NCI-H2196 (cell line): ENCODE results near the gene BAZ1A.

Experiments
- DNase-seq: peaks from one replicate; lab custom pipeline; 2025; ENCODE audit not compliant: unreplicated experiment; lab: John Stamatoyannopoulos, UW

Gene BAZ1A

DNA sequence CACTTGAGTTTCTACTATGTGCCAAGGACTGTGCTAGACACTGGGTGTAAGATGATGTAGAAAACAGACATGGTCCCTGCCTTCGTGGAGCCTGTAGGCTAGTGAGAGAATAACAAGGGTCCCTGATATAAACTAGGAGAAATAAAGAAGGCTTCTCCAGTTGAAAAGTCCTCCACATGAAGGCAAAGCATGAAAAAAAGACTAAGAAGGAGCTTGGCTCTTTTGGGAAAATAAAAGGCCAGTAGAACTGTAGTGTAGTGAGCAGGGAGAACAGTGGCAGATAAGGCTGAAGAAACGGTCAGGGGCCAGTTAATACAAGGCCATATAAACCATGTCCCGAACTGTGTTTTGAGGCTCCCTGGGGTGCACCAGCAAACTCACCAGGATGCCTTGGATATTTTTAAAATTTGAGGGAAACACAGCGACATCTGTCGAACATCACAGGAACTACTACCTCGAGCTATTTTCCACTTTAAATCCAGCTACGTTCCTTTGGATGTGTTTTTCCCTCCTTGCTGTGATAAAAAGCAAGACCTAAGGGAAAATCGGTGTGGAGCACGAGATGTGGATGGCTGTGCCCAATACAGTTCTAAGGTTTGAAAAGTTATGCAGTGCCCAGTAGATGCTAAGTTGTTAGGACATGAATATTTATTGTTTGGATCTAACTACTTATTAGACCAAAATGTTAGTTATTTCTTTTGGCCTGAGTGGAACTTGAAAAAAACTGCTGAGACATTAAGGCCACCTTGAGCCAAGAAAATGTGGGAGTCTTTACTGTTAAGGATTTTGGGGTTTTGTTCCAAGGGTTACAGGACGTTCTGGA is 152.2 kb downstream of the BAZ1A start:
- peak; percentile 55 for DNase-seq

DNA sequence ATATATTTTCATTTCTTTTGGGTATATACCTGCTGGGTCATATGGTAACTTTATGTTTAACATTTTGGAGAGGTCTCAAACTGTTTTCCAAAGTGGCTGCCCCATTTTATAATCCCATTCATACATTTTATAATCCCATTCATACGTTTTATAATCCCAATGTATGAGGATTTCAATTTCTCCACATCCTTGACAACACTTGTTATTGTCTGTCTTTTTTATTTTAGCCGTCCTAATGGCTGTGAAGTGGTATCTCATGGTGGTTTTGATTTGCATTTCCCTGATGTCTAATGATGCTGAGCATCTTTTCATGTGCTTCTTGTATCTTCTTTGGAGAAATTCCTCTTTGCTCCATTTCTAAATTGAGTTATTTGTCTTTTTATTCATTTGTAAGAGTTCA is 154.0 kb downstream of the BAZ1A start:
- DNase-seq = no peak

DNA sequence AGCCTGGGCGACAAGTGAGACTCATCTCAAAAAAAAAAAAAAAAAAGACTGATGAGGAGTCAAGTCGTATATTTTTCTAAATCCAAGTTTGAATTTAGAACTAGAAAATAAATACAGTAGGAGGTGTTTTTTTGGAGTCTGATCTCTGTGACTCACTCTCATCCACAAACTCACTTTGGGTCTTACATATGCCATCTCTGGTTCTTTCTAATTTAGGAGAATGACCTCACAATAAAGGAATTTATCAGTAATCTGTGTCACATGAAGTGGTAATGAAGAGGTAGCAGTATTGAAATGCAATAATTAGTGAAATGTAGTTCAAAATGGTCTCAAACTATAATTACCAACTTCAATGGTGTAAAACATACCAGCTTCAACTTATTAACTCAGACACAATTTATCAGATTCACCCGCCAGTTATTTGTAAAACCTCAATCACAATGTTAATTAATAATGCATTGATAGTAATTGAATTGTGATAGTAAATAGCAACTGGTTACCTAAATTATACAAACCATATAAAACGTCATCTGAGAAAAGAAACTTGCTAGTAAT is 156.3 kb downstream of the BAZ1A start:
- DNase-seq = no peak

DNA sequence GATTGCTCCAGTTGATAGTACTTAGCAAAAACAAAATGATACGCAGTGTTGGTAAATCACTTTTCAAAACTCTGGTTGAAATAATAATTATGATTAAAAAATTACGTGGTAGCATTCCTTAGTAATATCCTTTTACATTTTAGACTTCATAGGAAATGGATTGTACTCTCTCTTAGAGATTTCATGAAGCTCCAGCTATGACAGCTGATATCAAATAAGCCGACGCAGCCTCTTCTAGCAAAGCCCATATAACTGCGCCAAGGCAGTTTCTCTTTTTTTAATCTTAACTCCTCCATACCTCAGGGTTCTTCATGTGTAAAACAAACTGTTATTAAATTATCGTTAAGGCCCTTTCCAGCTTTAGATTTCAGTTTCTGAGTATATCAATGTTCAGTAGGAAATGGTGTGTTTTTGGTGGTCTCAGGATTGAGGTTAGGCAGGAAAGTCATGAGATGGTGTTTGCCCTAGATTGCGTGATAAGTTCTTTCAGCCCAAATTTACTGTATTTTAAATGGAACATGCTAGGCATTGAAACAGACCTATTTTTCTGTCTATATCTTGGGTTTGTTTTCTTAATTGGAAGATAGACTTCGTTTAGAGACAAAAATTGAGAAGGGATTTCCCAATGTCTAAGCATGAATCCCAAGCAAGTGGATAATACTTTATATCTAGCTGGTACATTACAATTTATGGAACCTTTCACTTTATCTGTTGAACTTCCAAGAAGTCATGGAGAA is 159.9 kb downstream of the BAZ1A start:
- DNase-seq = no peak

DNA sequence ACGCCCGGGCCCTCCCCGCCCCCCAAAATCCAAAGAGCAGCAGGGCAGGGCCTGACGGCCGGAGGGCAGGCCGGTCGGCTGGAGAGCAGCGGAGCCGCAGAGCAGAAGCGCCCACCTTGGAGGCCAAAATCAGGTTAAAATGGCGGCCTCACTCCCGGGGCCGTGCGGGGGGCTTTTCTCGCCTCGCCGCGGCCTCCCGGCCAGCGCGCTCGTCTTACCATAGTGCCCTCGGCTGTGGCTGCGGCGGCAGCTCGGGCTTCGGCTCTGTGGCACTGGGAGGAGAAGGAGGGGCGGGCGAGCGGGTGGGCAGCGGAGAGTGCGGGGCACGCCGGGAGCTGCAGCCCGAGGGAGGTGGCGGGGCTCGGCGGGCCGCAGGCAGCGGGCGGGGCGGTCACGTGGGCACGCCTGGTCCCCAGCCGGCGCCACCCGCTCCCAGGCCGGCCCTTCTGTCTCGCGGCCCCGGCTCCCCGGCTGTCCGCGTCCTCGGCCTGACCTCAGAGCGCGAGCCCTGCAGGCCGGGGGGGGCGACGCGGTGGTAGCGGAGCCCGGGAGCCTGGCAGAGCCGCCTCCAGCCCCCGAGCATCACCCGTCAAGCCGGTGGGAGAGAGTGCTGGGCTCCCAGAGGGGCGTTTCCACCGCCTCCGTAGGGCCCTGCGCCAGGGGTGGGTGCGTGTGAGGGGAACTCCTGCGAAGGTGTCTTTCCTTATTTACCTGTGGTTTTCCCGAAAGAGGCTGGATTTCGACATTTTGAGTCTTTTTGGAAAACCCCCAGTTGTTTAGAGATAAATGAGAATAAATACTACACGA is 160.6 kb downstream of the BAZ1A start, which contains the start of gene CFL2:
CFL2 (minus strand) TSS at position 274 of the 807 bp plus-strand sequence; CDS start at position 221, 53 bp downstream.
- DNase-seq = peak; percentile 82

DNA sequence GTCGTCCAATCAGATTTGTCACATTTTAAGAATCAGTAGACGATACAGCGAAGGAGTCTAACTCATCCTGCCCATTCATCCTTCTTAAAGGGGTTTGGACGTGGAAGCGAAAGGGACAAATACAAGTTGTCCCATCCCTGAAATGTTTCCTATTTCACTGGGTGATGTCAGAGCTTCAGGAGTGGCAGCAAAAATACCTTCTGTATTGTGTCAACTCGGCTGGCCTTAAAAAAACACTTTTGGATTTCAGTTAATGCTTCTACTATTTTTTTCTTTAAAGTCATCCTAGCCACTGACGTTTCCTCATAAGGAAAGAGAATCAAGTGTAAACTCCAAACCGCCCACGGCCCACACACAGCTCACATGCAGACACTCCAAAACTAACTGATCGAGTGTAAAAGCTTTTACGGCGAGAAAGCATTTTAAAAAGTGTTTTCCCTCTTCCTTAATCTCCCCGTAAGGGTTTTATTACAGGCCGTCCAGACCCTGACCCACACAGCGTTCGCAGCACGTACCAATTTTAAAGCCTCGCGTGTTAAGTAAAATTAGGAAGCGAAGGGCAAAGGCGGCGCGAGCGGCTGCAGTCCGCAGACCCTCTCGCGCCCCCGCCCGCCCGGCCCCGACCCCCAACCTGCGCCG is 161.4 kb downstream of the BAZ1A start:
- no peak for DNase-seq

DNA sequence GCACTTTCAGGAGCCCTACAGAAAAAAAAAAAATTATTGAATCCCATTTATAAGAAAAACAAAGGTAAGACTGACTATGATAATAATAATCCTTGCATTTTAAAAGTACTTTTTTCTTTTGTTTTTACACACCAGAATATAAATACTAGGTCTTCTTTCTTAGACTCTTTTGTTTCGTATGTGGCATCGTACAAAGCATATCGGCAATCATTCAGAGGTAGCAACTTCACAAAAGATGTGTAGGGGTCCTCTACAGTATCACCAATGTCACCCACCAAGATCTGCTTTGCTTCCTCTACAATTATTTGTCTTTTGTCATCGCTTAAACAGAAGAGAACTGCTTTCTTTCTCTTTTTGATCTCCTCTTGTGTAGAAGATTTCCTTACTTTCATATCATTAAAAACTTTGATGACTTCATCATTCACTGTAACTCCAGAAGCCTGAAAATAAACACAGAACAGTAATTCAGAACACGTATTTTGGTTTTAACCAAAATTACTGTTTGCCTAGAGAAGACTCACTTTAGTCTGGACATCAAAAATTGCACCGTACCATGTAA is 162.0 kb downstream of the BAZ1A start:
- no peak for DNase-seq

DNA sequence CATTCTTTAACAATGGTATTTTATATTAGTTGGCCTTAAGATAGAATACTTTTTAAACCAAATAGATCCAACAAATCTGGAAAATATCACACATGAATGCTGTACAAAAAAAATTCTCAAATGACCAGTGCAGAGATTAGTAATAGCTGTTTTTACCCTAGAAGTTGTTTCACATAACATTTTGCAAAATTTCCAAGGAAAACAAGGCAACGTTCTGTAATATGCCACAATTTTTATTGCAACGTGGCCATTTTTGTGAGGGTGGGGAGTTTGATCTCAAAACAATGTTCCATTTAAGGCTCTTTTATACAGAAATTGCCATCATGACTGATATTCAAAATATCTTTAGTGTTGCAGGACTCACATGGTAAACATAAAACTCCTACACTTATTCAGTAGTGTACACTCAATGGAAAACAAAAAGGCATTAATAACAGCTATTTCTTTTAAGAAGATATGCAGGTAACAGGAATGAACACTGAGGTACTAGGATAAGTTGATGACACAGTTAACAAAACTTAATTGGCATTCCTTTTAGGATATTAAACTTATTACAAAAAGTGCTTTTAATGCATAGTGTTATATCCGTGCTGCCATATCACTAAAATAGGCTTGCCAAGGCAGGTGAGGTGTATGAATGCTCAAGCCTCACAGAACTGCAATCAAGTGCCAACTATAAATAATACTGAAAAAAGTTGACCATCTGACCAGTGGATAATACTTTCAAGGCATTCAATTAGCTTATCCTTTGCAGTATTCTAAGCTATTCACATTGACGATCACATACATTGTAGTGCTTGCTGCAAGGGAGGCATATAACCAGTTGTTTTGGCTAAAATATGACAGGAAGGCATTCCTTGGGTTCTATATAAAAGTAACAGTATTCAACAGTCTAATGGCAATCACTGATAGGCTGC is 163.1 kb downstream of the BAZ1A start:
- no peak for DNase-seq

DNA sequence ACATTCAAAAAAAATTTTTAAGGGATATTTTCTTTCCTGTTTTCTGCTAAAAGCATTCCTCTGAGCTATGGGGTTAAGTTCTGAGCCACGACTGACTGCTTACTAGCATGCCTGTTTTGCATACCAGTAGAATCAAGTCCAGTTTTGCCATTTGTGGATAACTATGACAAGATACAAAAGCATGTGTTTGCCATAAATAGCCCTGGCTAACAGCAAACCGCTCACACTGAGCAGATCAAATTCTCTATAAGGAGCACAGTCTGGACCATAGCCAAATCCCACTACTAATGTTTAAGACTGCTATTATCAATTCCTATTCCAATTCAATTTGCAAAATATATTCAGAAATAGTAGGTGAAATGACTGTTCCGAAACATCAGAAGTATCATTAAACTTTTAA is 164.0 kb downstream of the BAZ1A start:
- peak; percentile 48 for DNase-seq

DNA sequence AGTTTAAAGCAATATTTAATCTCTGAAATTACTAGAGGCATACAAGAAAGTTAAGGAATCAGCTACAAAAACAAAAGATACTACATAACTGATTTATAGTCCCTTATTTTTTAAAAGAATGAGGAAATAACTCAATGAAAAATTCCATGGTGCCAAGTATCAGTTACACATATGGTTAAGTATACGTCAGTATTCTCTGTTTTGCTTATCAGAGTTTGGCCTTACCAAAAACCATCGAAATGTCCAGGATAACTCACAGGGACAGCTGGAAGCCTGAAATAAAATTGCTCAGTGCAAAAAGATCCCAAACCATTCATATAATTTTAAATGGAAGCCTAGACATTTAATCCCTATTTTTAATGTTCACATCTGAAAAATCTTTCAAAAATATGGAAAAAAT is 164.4 kb downstream of the BAZ1A start:
- no peak for DNase-seq

DNA sequence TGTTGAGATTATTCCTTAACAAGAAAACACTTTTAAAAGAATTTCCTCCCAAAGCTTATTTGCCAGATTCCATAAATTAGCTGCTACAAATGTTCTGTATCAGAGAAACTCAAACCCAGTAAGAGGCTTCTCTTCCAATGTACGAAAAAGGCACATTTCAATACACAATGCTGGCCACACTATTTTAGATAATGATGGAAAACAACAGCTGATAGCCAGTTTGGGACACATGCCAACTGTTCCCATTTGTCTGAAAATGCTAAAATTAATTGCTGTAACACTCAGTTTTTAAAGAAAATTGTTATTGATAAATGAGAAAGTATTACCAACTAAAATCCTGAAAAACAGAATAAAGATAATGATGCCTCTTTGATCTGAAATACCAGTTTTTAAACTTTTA is 165.2 kb downstream of the BAZ1A start:
- DNase-seq = no peak

DNA sequence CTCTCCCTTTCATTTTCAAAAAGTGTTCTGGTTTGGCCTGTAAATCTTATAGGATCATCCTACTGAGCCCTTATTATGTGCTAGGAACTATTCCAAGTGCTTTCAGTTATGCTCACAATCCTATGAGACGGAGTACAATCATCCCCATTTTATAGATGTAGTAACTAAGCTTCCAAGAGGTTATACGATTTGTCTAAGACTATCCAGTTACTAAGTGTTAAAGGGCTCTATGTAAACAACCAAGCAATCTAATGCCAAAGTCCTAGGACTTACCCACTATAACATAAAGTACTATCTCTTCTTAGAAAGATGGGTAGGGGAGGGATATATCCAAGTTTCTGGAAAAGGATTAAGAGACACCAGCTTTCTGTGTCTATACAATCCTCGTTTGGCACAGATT is 167.4 kb downstream of the BAZ1A start:
- no peak for DNase-seq
